Stomach (tissue), 19 donors: ENCODE data around the gene TSSK1B. TPM values are rescaled to one million over a fixed set of nuclear protein-coding genes. Genes with fewer than 3 reads are reported as not detected.

ENCODE experiments used
- DNase-seq, 2 donors: peaks; one replicate each; pipeline versions ENCODE4 v3.0.0 to v3.0.0-alpha.2; 2013 to 2019
- H3K27ac ChIP-seq, 5 donors: fragments of 200-600 bp in 4 of 5; sonication (generic) in 4 of 5; one replicate each; pipeline ENCODE4 v1.5.1; 2013 to 2019; ENCODE audit warnings: mild to moderate bottlenecking in 1 of 5, moderate library complexity in 1 of 5
- H3K27me3 ChIP-seq, 3 donors: fragments of 200-600 bp; sonication (generic); one replicate each; pipeline ENCODE4 v1.5.1; 2017 to 2019; ENCODE audit warnings: mixed run types in 1 of 3
- H3K36me3 ChIP-seq, 4 donors: fragments of 200-600 bp; sonication (generic); 1 replicate in 3 of 4; 2 replicates in 1 of 4; pipeline ENCODE4 v1.5.1; 2016 to 2019
- H3K4me1 ChIP-seq, 4 donors: fragments of 200-600 bp; sonication (generic); one replicate each; pipeline ENCODE4 v1.5.1; 2016 to 2019
- H3K4me3 ChIP-seq, 4 donors: fragments of 200-600 bp; sonication (generic) in 3 of 4; one replicate each; pipeline ENCODE4 v1.5.1; 2016 to 2019; ENCODE audit warnings: mild to moderate bottlenecking in 1 of 4
- H3K9me3 ChIP-seq, 4 donors: fragments of 200-600 bp; sonication (generic); one replicate each; pipeline ENCODE4 v1.5.1; 2016 to 2019
- EP300 ChIP-seq: sonication (generic); formaldehyde crosslinking; IDR thresholded peaks from one replicate; pipeline ENCODE4 v1.6.1; 2017; ENCODE audit warnings: antibody characterized with exemption
- POLR2A ChIP-seq, 4 donors: fragments of 450-650 bp; IDR thresholded peaks; one replicate each; pipeline ENCODE4 v1.6.1; 2016; ENCODE audit warnings: antibody characterized with exemption in 4 of 4, control low read depth in 2 of 4, mild to moderate bottlenecking in 1 of 4, moderate library complexity in 1 of 4
- POLR2AphosphoS5 ChIP-seq, 3 donors: sonication (generic); formaldehyde crosslinking; IDR thresholded peaks; one replicate each; pipeline ENCODE4 v1.6.1; 2016; ENCODE audit warnings: antibody characterized with exemption in 3 of 3
- WGBS, 5 donors: extraction: QIAGEN DNeasy Blood & Tissue Kit in 3 of 5; methylation state at CpG; one replicate each; pipeline versions ENCODE4 v1.1.5 to v1.1.7; 2013 to 2018; 5-methylcytosine and 5-hydroxymethylcytosine counted together
- intact Hi-C: fragments of 100-400 bp; cut with DNase I; formaldehyde crosslinking; loops from one replicate; pipeline ENCODE4 v1.15.1; 2023; ENCODE audit warnings: low total_unique reads
- long read RNA-seq, 10 donors: transcript quantifications; one replicate each; lab custom pipeline, GENCODE V29; 2026
- polyA plus RNA-seq, 3 donors: library from polyadenylated mRNA; stranded (reverse); fragments of 200-250 nt; gene quantifications; one replicate each; pipeline ENCODE4 v1.2.3, GENCODE V29; 2013
- total RNA-seq, 5 donors: library from RNA; depleted of rRNA; stranded (reverse); fragments of >200 nt; gene quantifications; one replicate each; pipeline versions ENCODE4 v1.1.0 to v1.2.3, GENCODE V29; 2014 to 2016
- TF ChIP-seq, protein P1 (sequence below), 7 experiments: fragments of 450-650 bp in 4 of 7; fragments of 200-600 bp in 3 of 7; sonication (generic) in 3 of 7; IDR thresholded peaks; one replicate each; pipeline ENCODE4 v1.5.1; 2016 to 2019; ENCODE audit warnings: antibody characterized with exemption in 7 of 7, control low read depth in 2 of 7, mild to moderate bottlenecking in 1 of 7
- donor health status: healthy with polysubstance abuse.
- donor health status: Bipolar disorder and iron deficiency.
- donor health status: healthy.

TSSK1B gene, protein sequence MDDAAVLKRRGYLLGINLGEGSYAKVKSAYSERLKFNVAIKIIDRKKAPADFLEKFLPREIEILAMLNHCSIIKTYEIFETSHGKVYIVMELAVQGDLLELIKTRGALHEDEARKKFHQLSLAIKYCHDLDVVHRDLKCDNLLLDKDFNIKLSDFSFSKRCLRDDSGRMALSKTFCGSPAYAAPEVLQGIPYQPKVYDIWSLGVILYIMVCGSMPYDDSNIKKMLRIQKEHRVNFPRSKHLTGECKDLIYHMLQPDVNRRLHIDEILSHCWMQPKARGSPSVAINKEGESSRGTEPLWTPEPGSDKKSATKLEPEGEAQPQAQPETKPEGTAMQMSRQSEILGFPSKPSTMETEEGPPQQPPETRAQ
- total RNA-seq = under 1 TPM in 1 of 5 donors, not detected in 4; 0.18 TPM
- polyA plus RNA-seq = not detected
- long read RNA-seq, donor 1 = 0 reads
- long read RNA-seq, donor 2 = 0 reads
- long read RNA-seq, donor 3 = 0 reads
- long read RNA-seq, donor 4 = 0 reads
- long read RNA-seq, donor 5 = 0 reads
- long read RNA-seq, donor 6 = 0 reads
- long read RNA-seq, donor 7 = 0 reads
- long read RNA-seq, donor 8 = 0 reads
- long read RNA-seq, donor 9 = 0 reads
- long read RNA-seq, donor 10 = 0 reads

DNA sequence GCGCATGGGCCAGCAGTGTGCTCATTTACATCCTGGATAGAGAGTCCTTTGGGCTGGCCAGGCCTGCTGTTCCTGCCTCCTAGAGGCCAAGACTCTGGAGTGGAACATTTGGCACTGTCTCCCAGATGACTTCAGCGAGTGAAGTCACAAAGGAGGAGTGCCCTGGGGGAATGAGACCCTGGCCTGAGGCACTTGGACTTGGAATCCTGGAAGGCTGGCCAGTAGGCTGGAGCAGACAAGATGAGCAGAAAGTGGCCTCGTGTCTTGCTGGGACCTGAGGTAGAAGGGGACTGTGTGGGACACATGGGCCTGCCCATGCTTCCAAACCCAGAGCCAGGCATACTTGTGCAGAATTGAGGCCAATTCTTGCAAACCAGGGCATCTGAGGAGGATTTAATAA, at the start of gene TSSK1B:
Gene TSSK1B, minus strand, starts transcription at position 101 of the 400 bp plus-strand sequence. CDS start 150 bp downstream, outside the sequence.
- Histone ChIP-seq H3K4me3 (no peak within 1 kb of the TSS), H3K36me3 (no peaks in the 10 kb centered on the region), H3K27ac (no peak within 1 kb of the TSS), H3K27me3 (no peaks in the 10 kb centered on the region), H3K9me3 (no peaks in the 10 kb centered on the region), H3K4me1 (peaks cover 0 to 3% (median 0%) of the 10 kb centered on the region in 4 donors)
- intact Hi-C loops = no loop called here
- WGBS, 5 donors = 73 to 96% (median 88%) methylated on average over 3 of the region's 3 CpGs
- TF ChIP-seq, protein P1, sequence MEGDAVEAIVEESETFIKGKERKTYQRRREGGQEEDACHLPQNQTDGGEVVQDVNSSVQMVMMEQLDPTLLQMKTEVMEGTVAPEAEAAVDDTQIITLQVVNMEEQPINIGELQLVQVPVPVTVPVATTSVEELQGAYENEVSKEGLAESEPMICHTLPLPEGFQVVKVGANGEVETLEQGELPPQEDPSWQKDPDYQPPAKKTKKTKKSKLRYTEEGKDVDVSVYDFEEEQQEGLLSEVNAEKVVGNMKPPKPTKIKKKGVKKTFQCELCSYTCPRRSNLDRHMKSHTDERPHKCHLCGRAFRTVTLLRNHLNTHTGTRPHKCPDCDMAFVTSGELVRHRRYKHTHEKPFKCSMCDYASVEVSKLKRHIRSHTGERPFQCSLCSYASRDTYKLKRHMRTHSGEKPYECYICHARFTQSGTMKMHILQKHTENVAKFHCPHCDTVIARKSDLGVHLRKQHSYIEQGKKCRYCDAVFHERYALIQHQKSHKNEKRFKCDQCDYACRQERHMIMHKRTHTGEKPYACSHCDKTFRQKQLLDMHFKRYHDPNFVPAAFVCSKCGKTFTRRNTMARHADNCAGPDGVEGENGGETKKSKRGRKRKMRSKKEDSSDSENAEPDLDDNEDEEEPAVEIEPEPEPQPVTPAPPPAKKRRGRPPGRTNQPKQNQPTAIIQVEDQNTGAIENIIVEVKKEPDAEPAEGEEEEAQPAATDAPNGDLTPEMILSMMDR (IDR thresholded peaks at IDR 0.05) = no peak
- TF ChIP-seq EP300 (no peak), POLR2AphosphoS5 (IDR thresholded peaks at IDR 0.05) (no peak), POLR2A (IDR thresholded peaks at IDR 0.05) (no peak)
- no peak for DNase-seq

DNA sequence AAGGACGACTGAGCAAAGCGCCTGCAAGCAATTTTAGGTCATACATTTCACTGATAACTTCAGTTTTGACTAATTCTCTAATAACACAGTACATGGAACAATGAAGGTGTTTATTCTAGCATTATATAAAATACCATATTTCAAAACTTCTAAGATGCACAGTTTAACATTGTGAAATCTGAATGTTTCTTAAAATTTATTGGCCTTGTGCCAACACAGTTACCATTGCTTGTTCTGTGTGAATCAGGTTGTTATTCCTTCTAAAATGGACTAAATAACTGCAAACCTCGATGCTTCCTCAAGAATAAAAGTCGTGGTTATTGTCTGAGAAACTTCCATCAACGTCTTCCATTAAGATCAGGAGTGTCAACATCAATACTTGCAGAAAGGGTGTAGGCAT, 45.5 kb upstream of the TSSK1B start:
- Histone ChIP-seq H3K9me3 (no peaks in the 10 kb centered on the region), H3K4me1 (no peaks in the 10 kb centered on the region), H3K27me3 (peaks cover 0 to 6% (median 0%) of the 10 kb centered on the region in 3 donors), H3K4me3 (no peak overlapping the region), H3K27ac (no peak overlapping the region), H3K36me3 (no peaks in the 10 kb centered on the region)
- no peak for TF ChIP-seq POLR2A (IDR thresholded peaks at IDR 0.05)
- TF ChIP-seq EP300 = no peak
- no peak for TF ChIP-seq POLR2AphosphoS5 (IDR thresholded peaks at IDR 0.05)
- TF ChIP-seq, protein P1 (IDR thresholded peaks at IDR 0.05) = no peak
- intact Hi-C loops = no loop called here
- WGBS, 5 donors = 67 to 84% (median 78%) methylated on average over 5 of the region's 5 CpGs
- DNase-seq = no peak

DNA sequence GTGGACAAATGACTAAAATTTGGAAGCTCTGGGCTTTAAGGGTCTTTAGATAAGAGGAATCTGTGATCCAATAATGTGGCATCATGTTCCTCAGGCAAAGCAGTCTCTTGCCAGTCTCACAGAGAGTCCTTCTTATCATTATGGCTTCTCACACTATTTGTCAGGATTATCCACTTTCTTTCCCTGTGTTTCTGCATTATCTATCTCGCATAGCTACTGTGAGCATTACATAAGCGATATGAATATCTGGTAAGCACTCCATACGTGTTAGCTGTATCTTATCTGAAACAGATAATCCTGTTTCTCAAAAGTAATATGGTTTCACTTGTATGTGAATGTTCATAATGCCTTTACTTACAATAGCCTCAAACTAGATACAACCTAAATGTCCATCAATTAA, 43.9 kb upstream of the TSSK1B start:
- H3K9me3 ChIP-seq = no peaks in the 10 kb centered on the region
- no peak for DNase-seq
- H3K27me3 ChIP-seq = no peaks in the 10 kb centered on the region
- intact Hi-C loops = no loop called here
- no peak for TF ChIP-seq POLR2AphosphoS5 (IDR thresholded peaks at IDR 0.05)
- TF ChIP-seq, protein P1 (IDR thresholded peaks at IDR 0.05) = no peak
- TF ChIP-seq POLR2A (IDR thresholded peaks at IDR 0.05) = no peak
- no peak for TF ChIP-seq EP300
- H3K4me1 ChIP-seq = no peaks in the 10 kb centered on the region
- no peak overlapping the region for H3K27ac ChIP-seq
- no peak overlapping the region for H3K4me3 ChIP-seq
- WGBS, 5 donors = 36 to 58% (median 42%) methylated on average over 3 of the region's 3 CpGs
- no peaks in the 10 kb centered on the region for H3K36me3 ChIP-seq

DNA sequence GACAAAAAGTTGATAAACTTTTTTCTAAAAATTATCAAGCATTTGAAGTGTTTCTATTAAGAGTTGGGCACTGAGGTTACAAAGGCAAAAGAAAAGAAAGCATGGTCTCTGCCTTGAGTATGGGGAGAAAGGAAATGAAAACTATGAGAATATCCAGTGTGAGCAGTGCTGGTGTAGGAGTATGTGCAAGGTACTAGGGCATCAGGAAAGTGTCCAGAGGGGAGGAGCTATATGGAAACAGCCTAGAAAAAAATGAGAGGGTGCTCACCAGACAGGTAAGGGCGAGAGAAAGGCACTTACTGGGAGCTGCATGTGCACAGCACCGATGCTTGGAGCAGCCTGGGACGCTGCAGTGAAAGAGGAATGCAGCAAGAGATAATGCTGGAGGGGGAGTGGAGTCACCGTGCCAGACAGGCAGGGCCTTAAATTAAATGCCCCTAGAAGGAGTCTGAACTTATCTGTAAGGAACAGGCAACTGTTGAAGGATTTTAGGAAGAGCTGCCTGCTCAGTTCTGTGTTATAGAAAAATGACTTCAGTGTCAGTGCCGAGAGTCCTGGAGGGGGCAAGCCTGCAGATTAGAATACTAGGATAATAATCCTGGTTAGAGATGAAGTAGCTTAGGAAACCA, 39.4 kb upstream of the TSSK1B start:
- intact Hi-C loops = no loop called here
- 29 to 42% (median 39%) methylated on average over 5 of the region's 5 CpGs for WGBS, 5 donors

More for the DNA sequence above, 39.4 kb upstream of the TSSK1B start:
- Histone ChIP-seq H3K9me3 (peaks cover 0 to 4% (median 0%) of the 10 kb centered on the region in 4 donors), H3K36me3 (no peaks in the 10 kb centered on the region), H3K27me3 (no peaks in the 10 kb centered on the region), H3K4me3 (no peak overlapping the region), H3K4me1 (no peaks in the 10 kb centered on the region), H3K27ac (no peak overlapping the region)
- no peak for DNase-seq
- no peak for TF ChIP-seq POLR2AphosphoS5 (IDR thresholded peaks at IDR 0.05)
- no peak for TF ChIP-seq EP300
- TF ChIP-seq, protein P1 (IDR thresholded peaks at IDR 0.05) = no peak
- TF ChIP-seq POLR2A (IDR thresholded peaks at IDR 0.05) = no peak
